D341Med (cell line): ENCODE results near the gene UPK3A.
"Not testable (repeated sequence)": the region's sequence is repeated elsewhere in the genome, so short reads cannot be mapped to it uniquely, and the experiment has no call there.

ENCODE experiments used
- DNase-seq: peaks from one replicate; pipeline ENCODE4 v3.0.0; 2012; ENCODE audit warnings: low spot score

Gene UPK3A

DNA sequence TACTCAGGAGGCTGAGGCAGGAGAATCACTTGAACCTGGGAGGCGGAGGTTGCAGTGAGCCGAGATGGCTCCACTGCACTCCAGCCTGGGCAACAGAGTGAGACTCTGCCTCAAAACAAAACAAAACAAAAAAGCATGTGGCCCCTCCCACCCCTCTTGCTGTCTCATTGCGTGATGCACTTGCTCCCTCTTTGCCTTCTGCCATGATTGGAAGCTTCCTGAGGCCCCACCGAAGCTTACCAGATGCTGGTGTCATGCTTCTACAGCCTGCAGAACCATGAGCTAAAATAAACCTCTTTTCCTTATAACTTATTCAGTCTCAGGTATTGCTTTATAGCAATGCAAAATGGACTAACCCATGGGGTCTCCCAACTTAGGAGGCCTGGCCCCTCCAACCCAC is 26.8 kb upstream of the UPK3A start:
- DNase-seq = not testable (repeated sequence)

DNA sequence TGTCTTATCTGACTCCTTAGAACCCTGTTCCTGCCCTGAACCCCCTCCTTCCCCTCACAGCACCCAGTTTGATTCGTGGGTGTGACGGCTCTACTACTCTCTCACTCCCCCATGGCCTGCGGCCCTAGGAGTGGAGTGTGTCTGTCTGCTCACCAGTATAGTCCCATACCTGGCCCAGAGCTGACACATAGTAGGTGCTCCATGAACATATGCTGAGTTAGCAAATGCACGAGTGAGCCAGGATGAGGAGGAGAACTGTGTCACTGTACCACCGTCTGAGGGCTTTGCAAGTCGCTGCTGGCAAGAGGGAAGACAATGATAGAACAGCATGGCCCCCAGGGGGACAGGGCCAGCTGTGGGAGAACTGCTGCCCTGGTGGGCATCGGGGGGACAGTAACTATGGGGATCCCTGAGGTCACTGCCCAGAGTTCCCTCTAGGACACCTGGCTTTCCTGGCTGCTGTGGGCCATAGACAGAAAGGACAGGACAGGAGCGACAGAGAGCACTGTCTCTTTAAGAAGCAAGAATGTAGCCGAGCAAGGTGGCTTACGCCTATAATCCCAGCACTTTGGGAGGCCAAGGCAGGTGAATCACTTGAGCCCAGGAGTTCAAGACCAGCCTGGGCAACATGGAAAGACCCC is 24.9 kb upstream of the UPK3A start:
- no peak for DNase-seq

DNA sequence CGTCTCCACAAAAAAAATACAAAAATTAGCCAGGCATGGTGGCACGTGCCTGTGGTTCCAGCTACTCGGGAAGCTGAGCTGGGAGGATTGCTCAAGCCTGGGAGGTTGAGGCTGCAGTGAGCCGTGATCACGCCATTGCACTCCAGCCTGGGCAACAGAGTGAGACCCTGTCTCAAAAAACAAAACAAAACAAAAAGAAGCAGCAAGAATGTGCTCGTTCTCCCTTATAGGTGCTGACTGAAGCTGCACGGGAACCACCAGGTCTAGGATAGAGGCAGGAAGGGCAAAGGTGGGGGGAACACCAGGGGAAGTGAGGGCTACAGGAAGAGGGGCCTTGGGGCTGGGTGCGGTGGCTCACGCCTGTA is 24.4 kb upstream of the UPK3A start:
- not testable (repeated sequence) for DNase-seq

DNA sequence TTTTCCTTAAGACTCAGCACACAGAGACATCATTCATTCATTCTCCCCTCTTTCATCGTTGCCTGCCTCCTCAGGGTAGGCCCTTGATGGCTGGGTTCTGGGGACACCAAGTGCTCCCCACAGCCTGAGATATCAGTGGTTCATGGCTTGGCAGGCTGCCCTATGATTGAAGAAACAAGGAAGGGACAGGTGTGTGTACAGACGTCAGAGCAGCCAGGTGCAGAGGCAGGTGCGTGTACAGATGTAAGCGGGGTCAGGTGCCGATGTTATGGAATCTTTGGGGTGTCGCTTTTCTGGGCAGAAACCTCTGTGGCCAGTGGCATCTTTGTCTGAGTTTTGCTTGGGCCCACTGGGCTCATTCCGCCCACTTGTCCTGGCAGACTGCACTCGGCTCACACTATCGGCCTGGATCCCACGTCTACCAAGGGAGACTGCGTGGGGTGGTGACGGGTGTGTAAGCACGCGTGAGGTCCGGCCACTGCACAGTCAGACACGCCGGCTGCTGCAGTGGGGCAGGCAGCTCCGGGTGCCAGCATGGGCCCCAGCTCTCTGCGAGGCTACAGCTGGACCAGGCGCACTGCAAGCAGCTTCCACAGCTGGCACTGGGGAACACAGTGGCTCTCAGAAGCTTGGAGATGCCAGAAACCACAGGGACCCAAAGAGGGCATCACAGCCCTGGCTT is 23.2 kb upstream of the UPK3A start:
- no peak for DNase-seq

DNA sequence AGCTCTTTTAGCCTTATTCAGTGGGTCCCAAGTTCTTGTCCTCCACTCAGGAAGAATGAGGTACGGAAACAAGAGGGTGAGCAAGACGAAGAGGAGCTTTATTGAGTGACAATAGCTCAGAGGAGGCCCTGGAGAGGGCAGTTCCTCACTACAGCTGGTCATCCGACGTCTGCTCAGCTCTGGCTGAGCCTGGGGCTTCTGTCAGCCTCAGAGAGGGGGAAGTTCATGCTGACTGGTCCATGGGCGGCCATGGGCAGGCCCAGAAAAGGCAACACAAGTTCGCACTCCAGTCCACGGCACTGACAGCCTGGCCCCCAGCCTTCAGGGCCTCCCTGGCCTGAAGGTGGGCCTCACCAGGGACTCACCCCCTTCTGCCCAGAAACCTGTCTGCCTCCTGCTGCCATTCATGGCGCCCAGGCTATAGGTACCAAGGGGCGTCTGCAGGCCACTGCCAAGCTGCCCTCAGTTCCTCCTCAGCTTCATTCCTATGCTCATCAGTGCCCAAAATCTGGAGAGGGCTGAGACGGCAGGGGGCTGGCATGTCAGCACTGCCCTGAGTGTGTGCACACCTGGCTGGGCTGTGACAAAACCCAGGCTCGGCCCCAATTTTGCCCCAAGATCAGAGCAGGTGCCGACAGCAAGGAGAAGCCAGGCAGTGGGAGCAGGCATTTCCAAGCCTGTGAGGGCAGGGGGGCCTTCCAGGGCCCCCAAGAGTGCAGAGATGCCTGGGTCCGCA is 22.4 kb upstream of the UPK3A start:
- no peak for DNase-seq

DNA sequence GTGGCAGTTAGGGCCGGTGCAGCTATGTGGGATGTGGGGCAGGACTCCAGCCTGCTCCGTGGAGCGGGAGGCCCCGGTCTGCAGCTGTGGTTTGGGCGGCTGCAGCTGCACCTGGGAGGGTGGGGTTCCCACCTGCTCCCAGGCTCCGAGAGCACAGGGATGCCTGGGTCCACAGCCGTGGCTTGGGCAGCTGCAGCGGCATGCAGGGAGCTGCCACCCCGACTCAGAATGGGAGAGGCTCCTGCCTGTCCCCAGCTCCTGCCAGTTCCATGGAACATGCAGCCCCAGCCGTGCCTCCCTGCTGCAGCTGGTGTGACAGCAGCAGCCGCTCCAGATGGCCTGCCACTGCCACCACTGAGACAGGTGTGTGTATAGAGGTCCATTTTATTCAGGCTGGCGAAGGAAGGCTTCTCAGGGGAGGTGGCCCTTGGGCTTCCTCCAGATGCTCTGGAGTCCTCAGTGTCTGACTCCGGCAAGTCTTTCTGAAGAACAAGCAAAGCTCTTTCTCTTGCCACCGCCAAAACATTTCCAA is 21.8 kb upstream of the UPK3A start:
- DNase-seq = no peak

DNA sequence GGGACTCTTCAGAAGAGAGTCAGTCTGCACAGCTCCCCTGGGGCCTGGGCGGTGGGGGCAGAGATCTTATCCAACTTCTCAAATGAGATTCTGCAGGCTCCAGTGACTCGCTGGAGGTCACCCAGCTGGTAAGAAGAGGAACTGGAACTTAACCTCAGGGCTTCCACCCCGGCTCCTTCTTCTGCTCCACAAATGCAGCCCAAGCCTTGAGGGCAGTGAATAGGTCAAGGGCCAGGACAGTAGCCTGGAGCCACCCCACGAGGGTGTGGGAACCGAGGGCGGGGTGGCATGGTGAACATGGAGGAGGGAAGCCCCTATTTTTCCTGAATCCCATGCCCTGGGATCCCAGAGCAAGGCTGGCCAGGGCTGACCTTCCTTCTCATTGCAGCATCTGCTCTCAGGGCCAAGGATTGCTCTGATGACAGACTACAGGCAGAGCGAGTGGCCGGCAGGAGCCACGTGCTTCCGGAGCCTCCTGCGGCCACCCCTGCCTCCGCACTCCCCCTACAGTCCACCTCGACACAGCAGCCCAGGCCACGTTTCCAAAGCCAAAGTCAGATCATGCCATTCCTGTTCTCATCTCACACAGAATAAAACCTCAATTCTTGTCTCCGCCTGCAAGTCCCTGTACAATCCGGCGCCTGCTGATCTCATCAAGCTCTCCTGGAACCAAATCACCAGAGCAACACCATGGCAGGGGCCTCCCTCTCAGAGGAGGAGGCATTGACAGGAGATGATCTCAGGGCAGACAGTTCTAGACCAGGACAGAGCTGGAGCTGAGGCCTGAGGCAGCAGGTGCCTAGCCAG is 21.1 kb upstream of the UPK3A start:
- DNase-seq = peak; percentile 43

DNA sequence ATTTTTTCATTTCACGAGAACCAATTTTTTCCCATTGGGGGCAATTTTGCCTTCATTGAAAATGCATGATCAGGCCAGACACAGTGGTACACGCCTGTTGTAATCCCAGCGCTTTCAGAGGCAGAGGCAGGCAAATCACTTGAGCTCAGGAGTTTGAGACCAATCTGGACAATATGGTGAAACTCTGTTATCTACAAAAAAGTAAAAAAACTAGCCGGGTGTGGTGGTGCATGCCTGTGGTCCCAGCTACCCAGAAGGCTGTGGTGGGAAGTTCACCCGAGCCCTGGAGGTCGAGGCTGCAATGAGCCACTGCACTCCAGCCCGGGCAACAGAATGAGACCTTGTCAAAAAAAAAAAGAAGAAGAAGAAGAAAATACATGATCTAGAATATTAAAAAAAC is 19.2 kb upstream of the UPK3A start:
- no peak for DNase-seq

DNA sequence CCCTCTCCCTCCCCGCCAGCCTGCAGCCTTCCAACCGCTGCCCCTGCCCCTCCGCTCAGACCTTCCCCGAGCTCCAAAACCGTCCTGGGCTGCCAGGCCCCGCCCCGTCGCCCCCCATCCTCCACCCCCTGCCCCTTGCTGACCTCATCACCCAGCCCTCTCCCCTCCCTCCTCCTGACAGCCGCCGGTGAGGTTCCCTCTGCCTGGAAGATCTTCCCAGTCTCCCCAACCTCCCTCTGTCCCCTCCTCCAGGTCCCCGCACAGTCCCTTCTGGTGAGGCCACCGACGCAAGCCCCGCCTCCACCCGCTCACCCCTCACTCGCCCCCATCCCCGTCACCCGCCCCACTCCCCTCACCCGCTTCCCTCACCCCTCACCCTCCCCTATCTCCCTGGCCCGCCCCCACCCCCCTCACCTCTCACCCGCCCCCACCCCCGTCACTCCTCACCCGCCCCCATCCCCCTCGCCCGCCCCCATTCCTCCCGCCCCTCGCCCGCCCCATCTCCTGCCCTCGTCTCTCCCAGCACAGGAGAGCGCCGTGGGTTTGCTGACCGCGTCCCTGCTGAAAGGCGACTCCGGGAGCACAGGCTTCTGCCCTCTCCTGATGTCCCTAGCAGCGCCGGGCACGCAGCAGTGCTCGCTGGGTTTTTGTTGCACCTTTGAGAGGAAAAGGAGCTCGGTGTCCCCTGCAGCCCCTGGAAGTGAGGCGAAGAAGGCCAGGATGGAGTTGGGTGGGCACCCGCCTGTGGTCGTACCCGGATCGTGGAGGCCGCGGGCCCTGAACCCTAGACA is 16.4 kb upstream of the UPK3A start:
- peak; percentile 72 for DNase-seq

DNA sequence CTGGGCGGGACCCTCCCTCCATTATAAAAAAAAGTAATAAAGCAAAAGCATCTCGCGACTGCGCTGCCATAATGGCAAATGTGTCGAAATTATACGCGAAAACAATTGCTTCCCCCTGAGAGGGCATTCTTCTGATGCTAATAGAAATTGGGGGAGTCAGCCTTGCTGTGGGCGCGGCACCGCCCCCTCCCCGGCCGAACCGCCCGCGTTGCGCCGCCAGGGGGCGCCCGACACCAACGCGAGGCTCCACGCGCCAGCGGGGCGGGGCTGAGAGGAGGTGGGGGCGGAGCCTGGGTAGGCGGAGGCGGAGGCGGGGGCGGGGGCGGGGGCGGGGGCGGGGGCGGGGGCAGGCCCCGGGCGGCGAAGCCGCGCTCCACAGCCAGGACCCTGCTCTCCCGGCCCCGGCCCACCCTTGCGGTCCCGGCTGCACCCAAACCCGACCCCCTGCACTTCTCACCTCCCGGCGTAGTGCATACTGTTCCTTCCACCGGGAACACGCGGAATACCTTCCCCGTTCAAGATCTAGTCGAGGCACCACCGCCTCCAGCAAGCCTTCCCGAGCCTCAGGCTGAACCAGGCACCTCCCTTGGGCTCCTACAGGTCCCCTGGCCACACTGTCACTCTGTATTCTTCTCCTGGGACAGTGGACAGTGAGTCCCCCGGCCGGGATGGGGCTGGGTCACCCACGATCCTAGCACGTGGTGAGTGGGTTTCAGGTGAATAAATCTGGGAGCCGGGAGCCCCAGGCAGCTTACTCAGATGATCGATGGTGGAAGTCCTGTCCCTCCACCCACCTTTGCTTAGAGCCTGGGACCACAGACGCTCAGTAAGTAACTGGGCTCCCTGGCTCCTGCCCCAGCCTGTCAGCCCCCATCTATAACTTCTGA is 15.5 kb upstream of the UPK3A start:
- peak; percentile 97 for DNase-seq

DNA sequence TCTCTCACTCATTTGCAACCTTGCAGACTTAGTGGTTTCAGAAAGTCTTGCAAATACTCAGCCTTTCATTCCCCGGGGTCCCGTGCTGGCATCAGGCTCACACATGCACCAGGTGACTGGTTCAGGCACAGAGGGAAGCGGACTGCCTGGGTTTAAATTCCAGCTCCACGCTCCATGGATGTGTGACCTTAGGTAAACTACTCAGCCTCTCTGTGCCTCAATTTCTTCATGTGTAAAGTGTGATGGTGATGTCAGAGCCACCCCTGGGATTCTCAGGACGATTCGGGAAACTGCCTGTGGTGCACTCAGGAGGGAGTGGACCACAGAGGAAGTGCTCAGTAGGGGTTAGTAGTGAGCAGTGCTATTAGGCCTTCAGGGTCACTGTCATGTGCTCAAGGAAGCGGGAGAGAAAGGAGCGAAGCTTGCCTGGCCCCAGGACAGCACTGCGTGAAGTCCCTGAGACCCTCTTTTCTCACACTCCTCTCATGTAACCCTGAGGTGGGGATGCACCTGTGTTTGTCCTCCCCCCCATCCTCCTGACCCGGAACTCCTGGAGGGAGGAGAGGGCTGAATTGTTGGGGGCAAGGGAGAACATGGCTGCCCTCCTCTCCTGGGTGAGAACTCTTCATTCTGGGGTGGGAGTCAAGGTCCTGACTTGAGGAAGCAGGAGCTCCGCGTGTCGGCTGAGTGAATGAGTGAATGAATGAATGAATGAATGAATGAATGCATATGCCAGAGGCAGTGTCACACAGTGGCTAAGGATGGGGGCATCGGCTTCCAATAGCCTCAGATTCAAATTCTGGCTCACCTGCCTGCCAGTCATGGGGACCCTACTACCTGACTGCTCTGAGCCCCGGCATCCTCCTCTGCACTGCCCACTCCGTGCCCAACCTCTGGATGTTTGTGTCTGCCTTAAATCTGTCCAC is 14.4 kb upstream of the UPK3A start:
- DNase-seq = no peak

DNA sequence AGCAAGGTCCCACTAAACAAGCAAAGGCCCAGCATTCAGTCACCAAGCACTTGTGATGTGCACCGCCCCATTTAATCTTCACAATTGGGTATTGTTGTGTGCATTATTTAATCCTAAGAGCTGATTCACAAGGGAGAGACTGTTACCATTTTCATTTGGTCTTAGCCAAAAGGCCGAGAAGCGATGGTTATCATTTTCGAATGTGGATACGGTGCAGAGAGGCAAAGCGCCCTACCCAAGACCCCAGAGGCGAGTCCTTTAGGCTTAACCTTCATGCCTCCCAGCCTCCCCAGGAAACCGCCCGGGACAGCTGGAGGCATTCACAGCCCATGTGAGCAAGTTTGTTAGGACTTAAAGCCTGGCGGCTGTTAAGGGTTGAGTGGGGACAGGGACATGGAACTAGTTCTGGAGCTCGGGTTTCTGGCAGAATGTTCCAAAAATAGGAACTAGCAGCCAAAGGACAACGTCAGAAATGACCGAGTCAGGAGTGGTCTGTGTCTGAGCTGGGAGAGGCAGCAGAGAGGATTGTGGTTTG is 13.0 kb upstream of the UPK3A start:
- DNase-seq = no peak

DNA sequence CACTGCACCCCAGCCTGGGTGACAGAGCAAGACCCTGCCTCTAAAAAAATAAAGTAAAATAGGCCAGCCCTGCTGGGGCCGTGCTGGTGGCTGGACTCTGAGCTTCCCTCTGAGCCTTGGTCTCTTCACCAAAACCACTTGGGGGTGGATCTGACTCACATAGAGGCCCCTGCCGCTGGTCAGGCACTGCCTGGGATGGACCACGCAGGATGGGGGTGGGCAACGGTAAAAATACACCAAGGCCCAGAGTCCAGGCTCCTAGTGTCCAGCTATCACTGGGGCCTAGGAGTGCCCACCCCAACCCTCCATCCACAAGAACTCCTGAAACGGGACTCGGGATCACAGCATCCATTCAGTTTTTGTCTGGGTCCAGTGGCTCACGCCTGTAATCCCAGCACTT is 12.3 kb upstream of the UPK3A start:
- no peak for DNase-seq

DNA sequence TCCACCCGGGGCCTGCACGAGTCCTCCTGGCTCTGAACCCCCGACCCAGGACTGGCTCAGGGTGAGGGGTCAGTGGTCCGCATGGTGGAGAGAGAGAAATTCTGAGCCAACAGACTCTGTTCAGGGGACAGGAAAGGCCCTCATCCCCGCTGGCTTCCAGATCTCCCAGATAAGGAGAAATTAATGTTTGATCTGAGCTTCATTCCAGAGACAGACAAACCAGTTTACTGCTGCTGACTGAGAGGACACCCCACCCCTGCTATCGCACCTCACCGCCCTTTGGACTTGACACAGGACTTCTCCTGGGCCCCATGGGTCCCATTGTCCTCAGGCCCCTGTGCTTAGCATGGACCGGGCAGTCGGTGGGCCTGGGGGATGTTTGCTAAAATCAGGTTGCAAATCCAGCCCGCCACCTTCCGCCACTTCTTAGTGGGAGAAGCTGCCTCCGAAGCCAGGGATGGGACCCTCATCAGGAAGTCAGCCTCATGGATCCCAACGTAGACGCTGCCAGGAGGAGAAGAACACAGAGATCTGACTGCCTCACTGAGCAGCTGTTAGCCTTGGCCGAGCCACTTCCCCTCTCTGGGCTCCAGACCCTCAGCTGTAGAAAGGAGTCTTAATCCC is 11.2 kb upstream of the UPK3A start:
- no peak for DNase-seq

DNA sequence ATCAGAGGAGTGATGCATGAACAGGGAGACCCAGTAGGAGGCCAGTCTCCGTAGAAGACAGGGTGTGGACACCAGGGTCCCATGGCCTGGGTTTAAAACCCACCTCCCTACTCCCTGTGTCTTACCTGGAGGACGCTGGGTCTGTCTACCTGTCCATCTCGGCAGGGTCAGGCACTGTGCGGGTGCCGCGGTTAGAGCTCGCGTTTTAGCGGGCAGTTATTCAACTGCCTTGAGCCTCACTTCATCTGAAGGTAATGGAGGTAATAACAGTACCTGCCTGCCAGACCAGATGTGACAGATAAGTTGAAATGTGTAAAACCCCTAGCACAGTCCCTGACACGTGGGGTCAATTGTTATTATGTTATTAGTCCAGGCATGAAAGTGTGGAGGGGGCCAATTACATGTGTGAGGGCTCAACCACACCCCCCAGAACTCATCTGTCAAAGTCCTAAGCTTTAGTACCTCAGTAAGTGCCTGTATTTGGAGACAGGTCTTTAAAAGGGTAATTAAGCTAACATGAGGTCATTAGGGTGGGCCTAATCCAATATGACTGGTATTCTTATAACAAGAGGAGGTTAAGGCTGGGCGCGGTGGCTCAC is 8.1 kb upstream of the UPK3A start:
- DNase-seq = no peak

DNA sequence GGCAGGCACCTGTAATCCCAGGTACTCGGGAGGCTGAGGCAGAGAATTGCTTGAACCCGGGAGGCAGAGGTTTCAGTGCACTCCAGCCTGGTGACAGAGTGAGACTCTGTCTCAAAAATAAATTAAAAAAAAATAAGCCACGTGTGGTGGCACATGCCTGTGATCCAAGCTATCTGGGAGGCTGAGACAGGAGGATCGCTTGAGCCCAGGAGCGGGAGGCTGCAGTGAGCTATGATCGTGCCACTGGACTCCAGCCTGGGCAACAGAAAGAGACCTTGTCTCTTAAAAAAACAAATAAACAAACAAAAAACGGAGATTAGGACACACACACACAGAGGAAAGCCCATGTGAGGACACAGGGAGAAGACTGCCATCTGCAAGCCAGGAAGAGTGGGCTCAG is 7.0 kb upstream of the UPK3A start:
- DNase-seq = not testable (repeated sequence)

DNA sequence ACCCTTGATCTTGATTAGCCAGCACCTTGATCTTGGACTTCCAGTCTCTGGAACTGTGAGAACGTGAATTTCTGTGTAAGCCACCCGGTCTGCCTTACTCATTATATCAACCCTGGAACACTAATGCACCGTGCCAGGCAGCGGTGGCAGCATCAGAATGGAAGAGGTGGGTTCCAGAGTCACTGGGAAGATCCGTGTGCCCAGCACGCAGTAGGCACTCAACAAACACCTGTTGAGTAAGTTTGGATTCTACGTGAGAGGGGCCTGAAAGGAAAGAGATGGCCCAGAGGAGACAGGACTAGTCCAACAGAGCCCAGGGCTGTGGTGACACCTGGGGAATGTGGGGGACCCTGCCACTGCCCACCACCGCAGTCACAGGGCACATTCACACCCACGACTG is 6.6 kb upstream of the UPK3A start:
- no peak for DNase-seq

DNA sequence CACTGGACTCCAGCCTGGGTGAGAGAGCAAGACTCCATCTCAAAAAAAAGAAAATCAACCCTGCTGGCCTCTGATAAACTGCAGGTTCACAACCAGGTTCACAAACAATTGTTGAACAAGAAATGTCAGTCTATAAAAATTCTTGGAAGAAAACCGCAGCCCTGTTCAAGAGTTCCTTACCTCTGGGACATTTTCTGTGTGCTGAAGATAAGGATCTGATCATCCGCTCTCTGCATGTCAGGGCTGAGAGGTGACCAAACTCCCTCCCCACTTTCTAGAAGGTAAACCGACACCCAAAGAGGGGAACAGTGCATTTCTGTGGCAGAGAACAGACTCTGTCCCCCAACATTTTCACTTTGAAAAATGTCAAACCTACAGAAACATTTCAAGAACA is 4.2 kb upstream of the UPK3A start:
- no peak for DNase-seq
